Head of caudate nucleus (tissue), 42 donors: ENCODE results near the gene NRAP.

Source experiments
- DNase-seq, 42 donors: peaks; one replicate each; pipeline versions ENCODE4 v3.0.0 to v3.0.0-alpha.2; 2020 to 2021; ENCODE audit warnings: mixed read lengths in 7 of 42
- intact Hi-C: fragments of 100-400 bp; cut with DNase I; formaldehyde crosslinking; loops from one replicate; pipeline ENCODE4 v1.15.0; 2022

Gene NRAP

GRCh38 chr10:113648478-113648877, 15.4 kb downstream of the NRAP start:
- no peak for DNase-seq
- intact Hi-C loops: no loop called here

- intact Hi-C loops: no loop called here
- DNase-seq: no peak
Observed at GRCh38 chr10:113647812-113648211, 16.0 kb downstream of the NRAP start.

- intact Hi-C loops: no loop called here
- peak in 23 of 42 donors; percentile 4 to 73 (median 36) for DNase-seq
Observed at GRCh38 chr10:113646336-113647201, 17.3 kb downstream of the NRAP start.

- intact Hi-C loops: no loop called here
Observed at GRCh38 chr10:113644185-113645120, 19.4 kb downstream of the NRAP start.

GRCh38 chr10:113643183-113643582, 20.7 kb downstream of the NRAP start:
- DNase-seq: no peak
- intact Hi-C loops: no loop called here

More at GRCh38 chr10:113644185-113645120, 19.4 kb downstream of the NRAP start:
- no peak for DNase-seq

- no peak for DNase-seq
- intact Hi-C loops: no loop called here
Observed at GRCh38 chr10:113641702-113642101, 22.1 kb downstream of the NRAP start.

- no peak for DNase-seq
- intact Hi-C loops: no loop called here
Observed at GRCh38 chr10:113639966-113640365, 23.9 kb downstream of the NRAP start.

GRCh38 chr10:113631684-113632367, 32.0 kb downstream of the NRAP start:
- no peak for DNase-seq
- intact Hi-C loops: no loop called here

GRCh38 chr10:113630929-113631533, 32.8 kb downstream of the NRAP start:
- intact Hi-C loops: no loop called here
- DNase-seq: no peak

- intact Hi-C loops: no loop called here
- DNase-seq: no peak
Observed at GRCh38 chr10:113628607-113629153, 35.2 kb downstream of the NRAP start.

GRCh38 chr10:113627836-113628235, 36.0 kb downstream of the NRAP start:
- intact Hi-C loops: no loop called here
- DNase-seq: no peak

GRCh38 chr10:113626809-113627355, 37.0 kb downstream of the NRAP start:
- no peak for DNase-seq
- intact Hi-C loops: no loop called here

- no peak for DNase-seq
- intact Hi-C loops: no loop called here
Observed at GRCh38 chr10:113625461-113626186, 38.2 kb downstream of the NRAP start.

- intact Hi-C loops: no loop called here
- DNase-seq: no peak
Observed at GRCh38 chr10:113622831-113623230, 41.0 kb downstream of the NRAP start.

GRCh38 chr10:113621799-113622198, 42.0 kb downstream of the NRAP start:
- DNase-seq: no peak
- intact Hi-C loops: no loop called here

- no peak for DNase-seq
- intact Hi-C loops: no loop called here
Observed at GRCh38 chr10:113620936-113621335, 42.9 kb downstream of the NRAP start.

GRCh38 chr10:113620511-113620910, 43.3 kb downstream of the NRAP start:
- intact Hi-C loops: no loop called here
- no peak for DNase-seq

GRCh38 chr10:113619401-113619800, 44.4 kb downstream of the NRAP start:
- DNase-seq: no peak
- intact Hi-C loops: no loop called here
